K562 (cell line): ENCODE results near the gene S100P. TPM values are rescaled to one million over a fixed set of nuclear protein-coding genes. Genes with fewer than 3 reads are reported as not detected.

Source experiments
- EP400 ChIP-seq: fragments of 450-650 bp; IDR thresholded peaks from 2 replicates; pipeline ENCODE4 v1.6.1; 2017; ENCODE audit warnings: antibody characterized with exemption, mild to moderate bottlenecking, moderate library complexity
- FOXK2 ChIP-seq, 2 experiments: fragments of 450-650 bp; IDR thresholded peaks in 1 of 2; conservative IDR thresholded peaks in 1 of 2; 2 replicates each; pipeline ENCODE4 v1.6.1; 2016; ENCODE audit warnings: low read depth in 2 of 2, mild to moderate bottlenecking in 1 of 2
- HIVEP1 ChIP-seq: fragments of 250-450 bp; sonication (Bioruptor Pico); IDR thresholded peaks from 2 replicates; pipeline ENCODE4 v1.4.0; 2020; ENCODE audit warnings: mild to moderate bottlenecking
- HLTF ChIP-seq: fragments of 450-650 bp; IDR thresholded peaks from 2 replicates; pipeline ENCODE4 v1.6.1; 2016
- HNRNPH1 ChIP-seq: fragments of 200-400 bp; formaldehyde crosslinking; optimal IDR thresholded peaks from 2 replicates; pipeline ENCODE3; 2017; ENCODE audit warnings: low read depth, mild to moderate bottlenecking, low read length, moderate library complexity
- MEF2A ChIP-seq: IDR thresholded peaks from 2 replicates; pipeline ENCODE4 v1.6.1; 2011; ENCODE audit warnings: low read depth, mild to moderate bottlenecking, low read length, moderate library complexity; ENCODE audit not compliant: control insufficient read depth
- PML ChIP-seq: IDR thresholded peaks from 2 replicates; pipeline ENCODE4 v1.6.1; 2012; ENCODE audit warnings: low read length, inconsistent platforms
- SRSF9 ChIP-seq: fragments of 200-400 bp; formaldehyde crosslinking; IDR thresholded peaks from 2 replicates; pipeline ENCODE4 v1.6.1; 2017; ENCODE audit warnings: low read depth, low read length, borderline replicate concordance
- ZFP30 ChIP-seq: fragments of 250-450 bp; sonication (Bioruptor Pico); IDR thresholded peaks from 2 replicates; pipeline ENCODE4 v1.8.0; 2022; ENCODE audit warnings: moderate library complexity, mild to moderate bottlenecking, inconsistent platforms, borderline replicate concordance
- ZFPM2 ChIP-seq: fragments of 250-450 bp; sonication (Bioruptor Pico); IDR thresholded peaks from 2 replicates; pipeline ENCODE4 v1.5.1; 2022; ENCODE audit warnings: mild to moderate bottlenecking
- ZKSCAN8 ChIP-seq: fragments of 200-800 bp; sonication (Bioruptor generic); IDR thresholded peaks from 2 replicates; pipeline ENCODE4 v1.6.1; 2016; ENCODE audit warnings: missing genetic modification characterization, missing compliant biosample characterization
- ZNF12 ChIP-seq: sonication (generic); formaldehyde crosslinking; IDR thresholded peaks from 2 replicates; pipeline ENCODE4 v1.4.0; 2020; ENCODE audit warnings: mild to moderate bottlenecking, missing genetic modification reagents
- ZNF184 ChIP-seq: sonication (generic); formaldehyde crosslinking; IDR thresholded peaks from 2 replicates; pipeline ENCODE4 v1.5.0; 2020; ENCODE audit warnings: missing genetic modification reagents
- polyA plus RNA-seq, 8 experiments: library from polyadenylated mRNA; depleted of rRNA in 4 of 8; stranded (reverse) in 5 of 8; unstranded in 3 of 8; fragments of >200 nt; fragmentation: Nextera tagmentation in 2 of 8; fragmentation: Illumina TruSeq in 1 of 8; extraction: Ambion mirVana in 2 of 8; extraction: Trizol in 1 of 8; gene quantifications; 2 replicates each; pipeline versions ENCODE4 v1.2.1 to v1.2.3, GENCODE V29; 2011 to 2014; ENCODE audit warnings: inconsistent platforms in 1 of 8, missing spikeins in 1 of 8
- total RNA-seq, 7 experiments: library from RNA; depleted of rRNA in 6 of 7; stranded (reverse); fragments of >200 nt in 6 of 7; fragmentation: Illumina TruSeq in 2 of 7; extraction: Trizol in 2 of 7; gene quantifications; 2 replicates each; pipeline versions ENCODE4 v1.2.1 to v1.2.3, GENCODE V29; 2011 to 2021; ENCODE audit warnings: low replicate concordance in 1 of 7
- TF ChIP-seq, protein P1 (sequence below), 2 experiments: fragments of 450-650 bp; formaldehyde crosslinking in 1 of 2; IDR thresholded peaks; 2 replicates each; pipeline versions ENCODE4 v1.4.0 to v1.6.1; 2014 to 2020; ENCODE audit warnings: mild to moderate bottlenecking in 2 of 2, borderline replicate concordance in 1 of 2, low read depth in 1 of 2
- TF ChIP-seq, protein P2 (sequence below): fragments of 450-650 bp; IDR thresholded peaks from 2 replicates; pipeline ENCODE4 v1.6.1; 2016; ENCODE audit warnings: antibody characterized with exemption
- TF ChIP-seq, protein P3 (sequence below): fragments of 250-450 bp; sonication (Bioruptor Pico); IDR thresholded peaks from 2 replicates; pipeline ENCODE4 v1.8.0; 2022; ENCODE audit warnings: moderate library complexity, mild to moderate bottlenecking, inconsistent platforms
- TF ChIP-seq, protein P4 (sequence below): sonication (generic); formaldehyde crosslinking; IDR thresholded peaks from 2 replicates; pipeline ENCODE4 v1.8.0; 2022; ENCODE audit warnings: missing genetic modification reagents, mild to moderate bottlenecking, borderline replicate concordance

S100P gene
- total and polyA plus RNA-seq, 9 of the 15 experiments (the other 6 are each of a cell fraction or from before 2014, with no cell fraction given), result 4.1 to 23.8 (median 7.5) TPM

DNA sequence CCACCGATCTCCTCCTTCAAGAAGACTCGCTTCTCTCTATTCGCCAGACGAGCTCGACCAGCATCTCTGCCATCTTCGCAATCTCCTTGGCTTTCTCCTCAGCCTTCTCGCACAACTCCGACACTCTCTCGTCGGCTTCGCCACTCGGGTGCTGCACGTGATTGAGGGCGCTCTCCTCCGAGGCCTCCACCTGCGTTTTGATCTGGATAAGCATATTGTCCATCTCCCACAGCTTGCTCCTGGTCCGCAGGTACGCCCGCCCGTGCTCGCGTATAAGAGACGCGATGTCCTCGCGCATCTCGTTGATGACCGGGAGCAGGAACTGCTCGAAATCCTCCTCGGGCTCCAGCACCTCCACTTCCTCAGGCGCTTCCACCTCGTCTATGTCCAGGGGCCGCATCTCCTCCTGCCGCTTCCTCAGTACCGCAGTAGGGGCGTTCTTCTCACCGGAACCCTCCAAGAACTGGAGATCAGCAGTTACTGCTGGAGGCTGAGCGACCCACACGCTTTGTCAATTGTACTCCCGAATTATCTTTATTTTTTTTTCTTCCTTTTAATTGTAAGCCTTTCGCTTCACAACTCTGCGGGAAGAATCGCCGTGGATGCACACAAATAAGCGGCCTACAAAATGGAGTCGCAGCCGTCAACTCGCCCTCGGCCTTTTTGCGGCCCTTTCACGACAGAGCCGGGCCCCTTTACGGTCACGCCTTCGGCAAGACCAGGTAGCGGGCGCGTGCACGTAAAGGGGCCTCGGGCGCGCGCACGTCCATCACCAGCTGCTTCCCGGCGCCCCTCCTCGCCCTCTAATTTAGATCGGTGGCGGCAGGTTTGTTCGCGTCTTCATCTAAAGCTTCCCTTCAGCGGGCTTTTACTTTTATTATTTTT, 15.8 kb downstream of the S100P start, which contains the start of gene MRFAP1L1 (continued):
- TF ChIP-seq, protein P1, sequence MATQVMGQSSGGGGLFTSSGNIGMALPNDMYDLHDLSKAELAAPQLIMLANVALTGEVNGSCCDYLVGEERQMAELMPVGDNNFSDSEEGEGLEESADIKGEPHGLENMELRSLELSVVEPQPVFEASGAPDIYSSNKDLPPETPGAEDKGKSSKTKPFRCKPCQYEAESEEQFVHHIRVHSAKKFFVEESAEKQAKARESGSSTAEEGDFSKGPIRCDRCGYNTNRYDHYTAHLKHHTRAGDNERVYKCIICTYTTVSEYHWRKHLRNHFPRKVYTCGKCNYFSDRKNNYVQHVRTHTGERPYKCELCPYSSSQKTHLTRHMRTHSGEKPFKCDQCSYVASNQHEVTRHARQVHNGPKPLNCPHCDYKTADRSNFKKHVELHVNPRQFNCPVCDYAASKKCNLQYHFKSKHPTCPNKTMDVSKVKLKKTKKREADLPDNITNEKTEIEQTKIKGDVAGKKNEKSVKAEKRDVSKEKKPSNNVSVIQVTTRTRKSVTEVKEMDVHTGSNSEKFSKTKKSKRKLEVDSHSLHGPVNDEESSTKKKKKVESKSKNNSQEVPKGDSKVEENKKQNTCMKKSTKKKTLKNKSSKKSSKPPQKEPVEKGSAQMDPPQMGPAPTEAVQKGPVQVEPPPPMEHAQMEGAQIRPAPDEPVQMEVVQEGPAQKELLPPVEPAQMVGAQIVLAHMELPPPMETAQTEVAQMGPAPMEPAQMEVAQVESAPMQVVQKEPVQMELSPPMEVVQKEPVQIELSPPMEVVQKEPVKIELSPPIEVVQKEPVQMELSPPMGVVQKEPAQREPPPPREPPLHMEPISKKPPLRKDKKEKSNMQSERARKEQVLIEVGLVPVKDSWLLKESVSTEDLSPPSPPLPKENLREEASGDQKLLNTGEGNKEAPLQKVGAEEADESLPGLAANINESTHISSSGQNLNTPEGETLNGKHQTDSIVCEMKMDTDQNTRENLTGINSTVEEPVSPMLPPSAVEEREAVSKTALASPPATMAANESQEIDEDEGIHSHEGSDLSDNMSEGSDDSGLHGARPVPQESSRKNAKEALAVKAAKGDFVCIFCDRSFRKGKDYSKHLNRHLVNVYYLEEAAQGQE (IDR thresholded peaks at IDR 0.05; ENCODE audit: borderline replicate concordance), result no peak
- TF ChIP-seq, protein P1 (CRISPR knock-in tag; IDR thresholded peaks at IDR 0.05; ENCODE audit: low read depth), result no peak
- no peak for TF ChIP-seq ZKSCAN8 (CRISPR knock-in tag)
- TF ChIP-seq EP400, result peak; percentile 58
- TF ChIP-seq FOXK2 (conservative IDR thresholded peaks at IDR 0.05 in 1 of 2, IDR thresholded peaks at IDR 0.05 in 1 of 2; ENCODE audit: low read depth in 2 of 2), result peak in 1 of 2 experiments; percentile 38; a peak in 2 of 4 replicates
- no peak for TF ChIP-seq ZFP30 (CRISPR knock-in tag)
- no peak for TF ChIP-seq ZNF12
- TF ChIP-seq, protein P2, sequence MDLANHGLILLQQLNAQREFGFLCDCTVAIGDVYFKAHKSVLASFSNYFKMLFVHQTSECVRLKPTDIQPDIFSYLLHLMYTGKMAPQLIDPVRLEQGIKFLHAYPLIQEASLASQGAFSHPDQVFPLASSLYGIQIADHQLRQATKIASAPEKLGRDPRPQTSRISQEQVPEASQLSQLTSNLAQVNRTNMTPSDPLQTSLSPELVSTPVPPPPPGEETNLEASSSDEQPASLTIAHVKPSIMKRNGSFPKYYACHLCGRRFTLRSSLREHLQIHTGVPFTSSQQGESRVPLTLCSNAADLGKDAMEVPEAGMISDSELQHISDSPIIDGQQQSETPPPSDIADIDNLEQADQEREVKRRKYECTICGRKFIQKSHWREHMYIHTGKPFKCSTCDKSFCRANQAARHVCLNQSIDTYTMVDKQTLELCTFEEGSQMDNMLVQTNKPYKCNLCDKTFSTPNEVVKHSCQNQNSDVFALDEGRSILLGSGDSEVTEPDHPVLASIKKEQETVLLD, result peak; percentile 76; the same call in 1 of the 2 replicates
- no peak for TF ChIP-seq MEF2A
- TF ChIP-seq PML, result peak; percentile 84
- TF ChIP-seq ZFPM2 (CRISPR knock-in tag), result no peak
- TF ChIP-seq HNRNPH1, result no peak
- no peak for TF ChIP-seq ZNF184
- TF ChIP-seq HLTF, result no peak
- TF ChIP-seq HIVEP1 (CRISPR knock-in tag), result no peak
- TF ChIP-seq, protein P3, sequence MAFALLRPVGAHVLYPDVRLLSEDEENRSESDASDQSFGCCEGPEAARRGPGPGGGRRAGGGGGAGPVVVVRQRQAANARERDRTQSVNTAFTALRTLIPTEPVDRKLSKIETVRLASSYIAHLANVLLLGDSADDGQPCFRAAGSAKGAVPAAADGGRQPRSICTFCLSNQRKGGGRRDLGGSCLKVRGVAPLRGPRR, result no peak
- TF ChIP-seq, protein P4, sequence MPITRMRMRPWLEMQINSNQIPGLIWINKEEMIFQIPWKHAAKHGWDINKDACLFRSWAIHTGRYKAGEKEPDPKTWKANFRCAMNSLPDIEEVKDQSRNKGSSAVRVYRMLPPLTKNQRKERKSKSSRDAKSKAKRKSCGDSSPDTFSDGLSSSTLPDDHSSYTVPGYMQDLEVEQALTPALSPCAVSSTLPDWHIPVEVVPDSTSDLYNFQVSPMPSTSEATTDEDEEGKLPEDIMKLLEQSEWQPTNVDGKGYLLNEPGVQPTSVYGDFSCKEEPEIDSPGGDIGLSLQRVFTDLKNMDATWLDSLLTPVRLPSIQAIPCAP (CRISPR knock-in tag), result no peak
- no peak for TF ChIP-seq SRSF9
